Dendritic cell treated with granulocyte-macrophage colony-stimulating factor and Interleukin-4, amounts not matched to agents 40 ng/mL and 50 ng/mL, for 4 days (primary cell): ENCODE results near the gene RGS7BP.

Source experiments
- H3K27ac Mint-ChIP-seq: one replicate; pipeline ENCODE4 v1.8.0; 2022; ENCODE audit warnings: mild to moderate bottlenecking, mixed read lengths
- H3K27me3 Mint-ChIP-seq: one replicate; pipeline ENCODE4 v1.8.0; 2022; ENCODE audit warnings: mild to moderate bottlenecking, mixed read lengths
- H3K36me3 Mint-ChIP-seq: one replicate; pipeline ENCODE4 v1.8.0; 2022; ENCODE audit warnings: low read depth, mixed read lengths
- H3K4me1 Mint-ChIP-seq: one replicate; pipeline ENCODE4 v1.8.0; 2022; ENCODE audit warnings: low read depth, mixed read lengths
- H3K4me3 Mint-ChIP-seq: one replicate; pipeline ENCODE4 v1.8.0; 2022; ENCODE audit warnings: mild to moderate bottlenecking, moderate library complexity, mixed read lengths
- H3K9me3 Mint-ChIP-seq: one replicate; pipeline ENCODE4 v1.8.0; 2022; ENCODE audit warnings: mixed read lengths
- intact Hi-C: fragments of 100-400 bp; cut with micrococcal nuclease; formaldehyde crosslinking; loops from one replicate; pipeline ENCODE4 v1.15.0; 2022

The RGS7BP gene

DNA sequence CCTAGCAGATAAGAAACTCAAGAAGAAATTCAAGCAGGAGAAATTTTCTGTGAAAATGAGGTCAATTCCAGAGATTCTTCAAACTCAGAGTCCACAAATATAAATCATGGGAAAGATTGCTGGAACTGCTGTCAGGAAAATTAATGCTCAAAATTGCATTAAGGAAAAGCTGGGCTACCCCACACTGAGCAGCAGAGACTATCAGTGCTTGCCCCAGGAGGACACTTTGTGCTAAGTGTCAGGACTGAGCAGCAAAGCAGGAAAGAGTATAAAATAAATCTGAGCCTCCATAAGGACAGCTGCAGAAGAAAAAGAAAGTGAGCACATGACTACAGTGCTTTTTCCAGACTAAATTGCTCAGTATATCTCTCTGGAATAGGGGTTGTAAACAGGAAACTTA, 81.6 kb downstream of the RGS7BP start:
- no peaks in the 10 kb centered on the region for H3K27me3 Mint-ChIP-seq
- no peaks in the 10 kb centered on the region for H3K36me3 Mint-ChIP-seq
- H3K4me3 Mint-ChIP-seq = no peak overlapping the region
- H3K4me1 Mint-ChIP-seq = no peaks in the 10 kb centered on the region
- no peaks in the 10 kb centered on the region for H3K9me3 Mint-ChIP-seq
- H3K27ac Mint-ChIP-seq = no peak overlapping the region
- intact Hi-C loops = no loop called here

DNA sequence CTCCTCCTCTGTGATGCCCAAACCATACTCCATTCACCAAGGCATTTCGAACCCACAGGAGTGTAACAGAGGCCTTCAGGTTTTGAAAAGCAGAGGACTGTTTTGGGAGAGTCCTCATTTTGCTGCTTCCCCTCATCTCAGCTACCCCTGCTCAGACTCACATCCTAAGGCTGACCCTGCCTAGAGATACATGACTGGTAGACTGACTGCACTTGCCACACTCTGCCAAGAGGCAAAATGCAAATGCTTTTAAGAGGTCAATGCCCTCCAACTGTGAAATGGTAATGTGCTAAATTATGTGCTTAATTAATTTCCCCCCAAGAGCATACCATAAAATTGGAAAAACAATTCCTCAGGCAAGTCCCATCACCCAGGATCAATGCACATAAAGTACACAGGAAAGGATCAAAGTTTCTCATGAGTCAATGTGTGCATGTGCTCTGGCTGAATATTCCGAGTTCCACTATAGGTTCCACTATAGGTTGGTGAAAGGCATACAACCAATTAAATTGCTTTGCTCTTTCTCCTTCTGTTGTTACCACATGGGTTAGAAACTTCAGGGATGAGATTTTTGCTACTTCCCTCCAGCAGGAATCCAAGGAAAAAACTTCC, 87.0 kb downstream of the RGS7BP start:
- Mint-ChIP-seq H3K4me1 (no peaks in the 10 kb centered on the region), H3K4me3 (no peak overlapping the region), H3K36me3 (no peaks in the 10 kb centered on the region), H3K27me3 (peaks cover 1% of the 10 kb centered on the region), H3K9me3 (no peaks in the 10 kb centered on the region), H3K27ac (no peak overlapping the region)
- intact Hi-C loops = no loop called here

DNA sequence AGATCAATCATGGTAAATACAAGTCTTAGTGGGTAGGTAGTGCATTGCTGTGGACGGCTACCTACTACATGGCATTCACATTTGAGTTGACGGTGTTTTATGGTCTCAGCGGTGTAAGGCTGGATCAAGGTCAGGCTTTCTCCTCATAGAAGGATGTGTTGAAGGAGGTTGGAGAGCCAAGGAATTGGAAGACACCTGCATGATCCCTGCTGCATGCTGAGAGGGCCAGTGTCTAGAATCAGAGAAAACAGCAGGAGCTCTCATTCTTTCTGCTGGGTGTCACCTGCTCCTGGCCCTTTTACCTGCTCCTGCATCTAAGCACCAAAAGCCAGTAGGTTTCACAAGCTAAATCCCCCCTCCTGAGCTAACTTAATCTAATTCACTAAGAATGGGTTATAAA, 88.2 kb downstream of the RGS7BP start:
- H3K36me3 Mint-ChIP-seq = no peaks in the 10 kb centered on the region
- no peak overlapping the region for H3K27ac Mint-ChIP-seq
- H3K9me3 Mint-ChIP-seq = no peaks in the 10 kb centered on the region
- H3K27me3 Mint-ChIP-seq = peaks cover 1% of the 10 kb centered on the region
- intact Hi-C loops = no loop called here
- no peaks in the 10 kb centered on the region for H3K4me1 Mint-ChIP-seq
- H3K4me3 Mint-ChIP-seq = no peak overlapping the region

DNA sequence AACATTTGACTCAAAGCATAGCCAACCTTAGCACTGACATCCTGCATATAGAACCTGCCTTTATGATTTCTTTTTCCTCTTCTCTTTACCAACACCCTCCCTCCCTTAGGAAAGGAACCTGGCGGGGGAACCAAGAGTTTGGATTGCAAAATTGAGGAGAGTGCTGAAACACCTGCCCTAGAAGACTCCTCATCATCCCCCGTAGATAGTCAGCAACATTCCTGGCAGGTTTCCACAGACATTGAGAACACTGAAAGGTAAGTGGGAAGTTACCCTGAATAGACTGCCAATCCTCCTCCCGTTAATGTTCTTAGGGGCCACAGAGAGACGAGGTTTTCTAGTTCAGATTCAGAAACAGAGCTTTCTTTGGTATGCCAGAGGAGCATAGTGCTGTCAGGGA, 88.8 kb downstream of the RGS7BP start:
- intact Hi-C loops = no loop called here
- Mint-ChIP-seq H3K27me3 (peaks cover 1% of the 10 kb centered on the region), H3K9me3 (no peaks in the 10 kb centered on the region), H3K36me3 (no peaks in the 10 kb centered on the region), H3K4me3 (no peak overlapping the region), H3K27ac (no peak overlapping the region), H3K4me1 (no peaks in the 10 kb centered on the region)

DNA sequence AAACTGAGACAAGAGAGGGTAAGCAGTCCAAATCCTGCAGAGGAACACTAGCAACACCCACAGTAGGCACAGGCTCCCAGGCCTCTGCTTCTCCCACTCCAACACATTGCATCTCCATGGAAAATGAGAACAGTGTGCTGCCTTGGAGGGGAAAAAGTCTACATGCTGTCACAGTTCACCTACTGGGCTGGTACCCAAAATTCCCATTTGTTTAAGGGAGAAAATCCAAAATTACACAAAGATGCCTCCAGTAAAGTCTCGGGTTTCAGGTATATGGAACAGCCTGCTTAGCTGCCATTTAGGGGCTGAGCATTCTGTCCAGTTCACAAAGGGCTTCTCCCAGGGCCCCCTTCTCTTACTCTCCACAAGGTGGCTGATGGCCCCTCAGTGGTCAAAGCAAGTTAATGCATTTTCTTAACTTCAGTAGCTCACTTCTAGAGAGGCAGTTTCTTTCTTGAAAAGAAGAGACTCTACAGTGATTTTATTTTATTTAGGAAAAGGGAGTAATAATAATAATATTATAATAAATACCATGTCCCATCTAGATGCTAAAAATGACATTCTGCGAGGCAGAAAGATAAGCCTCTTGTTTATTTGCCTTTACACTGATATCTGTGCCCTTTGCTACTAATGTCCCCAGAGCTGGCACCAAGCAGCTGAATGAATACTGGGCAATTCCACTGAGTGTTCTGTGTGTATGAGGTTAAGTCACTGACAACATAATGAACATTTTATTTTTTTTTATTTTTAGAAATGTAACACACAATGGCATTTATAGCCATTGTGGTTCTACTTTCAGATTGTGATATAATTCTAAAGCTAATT, 89.4 kb downstream of the RGS7BP start:
- H3K27ac Mint-ChIP-seq = no peak overlapping the region
- intact Hi-C loops = no loop called here
- H3K4me1 Mint-ChIP-seq = no peaks in the 10 kb centered on the region

DNA sequence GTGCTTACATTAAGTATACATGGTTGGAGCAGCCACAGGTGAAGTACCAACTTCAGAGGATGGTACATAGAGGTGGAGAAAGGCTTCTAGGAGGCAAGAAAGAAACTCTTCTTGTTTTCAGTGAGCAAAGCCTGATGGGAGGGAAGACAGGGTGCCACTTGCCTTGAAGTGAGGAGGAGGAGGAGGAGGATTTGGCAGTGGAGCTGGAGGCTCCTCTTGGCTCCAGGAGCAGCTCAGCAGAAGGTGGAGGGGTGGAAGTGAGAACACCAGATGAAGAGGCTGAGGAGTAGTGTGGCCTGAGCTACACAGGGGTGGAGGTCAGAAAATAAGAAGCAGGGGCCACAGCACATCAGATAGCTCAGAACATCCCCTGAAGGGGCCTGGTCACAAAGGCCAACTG, 93.4 kb downstream of the RGS7BP start:
- no peak overlapping the region for H3K4me3 Mint-ChIP-seq
- intact Hi-C loops = no loop called here

More for the DNA sequence above, 89.4 kb downstream of the RGS7BP start:
- peaks cover 1% of the 10 kb centered on the region for H3K27me3 Mint-ChIP-seq
- H3K9me3 Mint-ChIP-seq = no peaks in the 10 kb centered on the region
- H3K4me3 Mint-ChIP-seq = no peak overlapping the region
- H3K36me3 Mint-ChIP-seq = no peaks in the 10 kb centered on the region

DNA sequence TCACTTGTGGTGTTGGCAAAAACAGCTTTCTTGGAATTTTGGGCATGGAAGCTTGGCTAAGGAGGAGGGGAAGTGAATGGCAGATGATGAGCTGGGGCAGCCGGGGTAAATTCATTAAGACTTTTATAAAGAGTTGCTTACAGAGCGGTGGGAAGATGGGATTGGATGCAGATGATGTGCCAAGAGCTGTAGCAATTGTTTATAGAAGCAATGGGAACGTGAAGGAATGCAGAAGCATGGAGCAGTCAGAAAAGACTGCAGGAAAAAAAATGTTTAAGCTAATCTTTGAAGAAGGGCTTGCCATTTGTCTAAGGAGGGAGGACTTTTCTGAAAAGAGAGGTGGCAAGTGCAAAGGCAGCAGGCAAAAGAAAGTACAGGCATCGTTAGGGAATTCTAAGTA, 97.9 kb downstream of the RGS7BP start:
- no peaks in the 10 kb centered on the region for H3K9me3 Mint-ChIP-seq
- intact Hi-C loops = no loop called here
- H3K27me3 Mint-ChIP-seq = no peaks in the 10 kb centered on the region
- no peak overlapping the region for H3K4me3 Mint-ChIP-seq
- H3K4me1 Mint-ChIP-seq = no peaks in the 10 kb centered on the region
- no peak overlapping the region for H3K27ac Mint-ChIP-seq
- no peaks in the 10 kb centered on the region for H3K36me3 Mint-ChIP-seq

More for the DNA sequence above, 93.4 kb downstream of the RGS7BP start:
- Mint-ChIP-seq H3K9me3 (no peaks in the 10 kb centered on the region), H3K27me3 (no peaks in the 10 kb centered on the region), H3K36me3 (no peaks in the 10 kb centered on the region), H3K4me1 (no peaks in the 10 kb centered on the region), H3K27ac (no peak overlapping the region)

DNA sequence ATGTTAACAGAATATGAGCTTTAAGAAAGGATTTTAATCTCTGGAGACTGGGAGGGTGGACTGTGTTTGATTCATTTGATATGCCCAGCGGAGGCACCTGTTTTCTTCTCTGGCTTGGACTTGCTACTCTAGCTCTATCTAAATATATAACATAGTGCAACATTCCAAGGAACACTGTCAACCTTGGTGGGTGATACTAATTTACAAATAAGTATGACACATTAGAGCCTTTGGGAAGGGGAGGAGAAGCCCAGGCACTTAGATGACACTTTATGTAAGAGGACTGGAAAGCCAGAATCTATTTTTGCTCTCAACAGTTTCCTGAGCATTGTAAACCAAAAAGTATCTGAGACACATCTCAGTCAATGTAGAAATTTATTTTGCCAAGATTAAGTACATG, 101.1 kb downstream of the RGS7BP start:
- Mint-ChIP-seq H3K9me3 (no peaks in the 10 kb centered on the region), H3K36me3 (no peaks in the 10 kb centered on the region), H3K4me1 (no peaks in the 10 kb centered on the region), H3K27ac (no peak overlapping the region), H3K27me3 (no peaks in the 10 kb centered on the region), H3K4me3 (no peak overlapping the region)
- intact Hi-C loops = no loop called here

DNA sequence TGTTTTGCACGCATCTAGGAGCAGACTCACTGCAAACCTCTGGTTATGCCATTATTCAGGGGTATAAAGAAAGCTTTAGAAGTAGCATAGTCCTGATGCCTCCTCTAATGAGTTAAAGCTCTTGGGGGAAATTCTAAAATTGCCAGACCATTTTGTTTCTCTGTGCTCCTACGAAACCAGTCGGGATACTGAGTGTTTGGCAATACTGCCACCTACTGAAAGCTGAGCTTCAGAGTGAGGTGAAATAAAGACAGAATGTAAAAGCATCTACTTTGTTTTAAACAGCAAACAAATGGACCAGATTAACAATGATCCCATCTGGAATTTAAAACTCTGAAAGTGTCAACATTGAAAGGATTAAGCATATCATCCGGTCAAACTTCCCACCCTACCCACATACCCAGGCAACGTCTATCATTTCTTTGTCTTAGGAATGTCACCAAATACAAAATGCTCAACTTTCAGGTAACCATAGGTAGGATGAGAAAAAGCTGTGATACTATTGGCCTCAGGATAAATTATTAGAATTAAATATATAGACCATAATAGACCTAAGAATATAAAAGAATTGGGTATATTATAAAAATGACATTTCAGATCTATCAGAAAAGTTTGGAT, 106.6 kb downstream of the RGS7BP start:
- no peaks in the 10 kb centered on the region for H3K36me3 Mint-ChIP-seq
- peaks cover 5% of the 10 kb centered on the region for H3K27me3 Mint-ChIP-seq
- no peak overlapping the region for H3K27ac Mint-ChIP-seq
- intact Hi-C loops = no loop called here
- no peak overlapping the region for H3K4me3 Mint-ChIP-seq
- no peaks in the 10 kb centered on the region for H3K9me3 Mint-ChIP-seq
- H3K4me1 Mint-ChIP-seq = no peaks in the 10 kb centered on the region

DNA sequence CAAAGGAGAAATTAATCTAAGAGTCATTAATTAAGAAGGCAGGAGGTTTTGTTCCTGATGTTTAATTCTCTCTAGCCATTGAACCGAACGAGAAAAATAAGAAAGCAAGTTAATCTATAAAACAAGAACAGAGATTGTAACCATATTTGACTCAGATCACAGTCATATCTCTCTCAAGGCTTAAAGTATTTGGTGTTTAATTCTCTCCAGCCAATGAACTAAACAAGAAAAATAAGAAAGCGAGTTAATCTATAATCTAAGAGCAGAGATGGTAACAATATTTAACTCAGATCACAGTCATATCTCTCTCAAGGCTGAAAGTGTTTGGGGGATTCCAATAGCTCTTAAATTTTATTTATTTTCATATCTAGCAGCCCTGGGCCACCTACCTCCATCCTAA, 110.1 kb downstream of the RGS7BP start:
- H3K27me3 Mint-ChIP-seq = peaks cover 5% of the 10 kb centered on the region
- no peak overlapping the region for H3K27ac Mint-ChIP-seq
- intact Hi-C loops = no loop called here
- no peaks in the 10 kb centered on the region for H3K36me3 Mint-ChIP-seq
- no peaks in the 10 kb centered on the region for H3K4me1 Mint-ChIP-seq
- H3K9me3 Mint-ChIP-seq = no peaks in the 10 kb centered on the region
- H3K4me3 Mint-ChIP-seq = no peak overlapping the region

DNA sequence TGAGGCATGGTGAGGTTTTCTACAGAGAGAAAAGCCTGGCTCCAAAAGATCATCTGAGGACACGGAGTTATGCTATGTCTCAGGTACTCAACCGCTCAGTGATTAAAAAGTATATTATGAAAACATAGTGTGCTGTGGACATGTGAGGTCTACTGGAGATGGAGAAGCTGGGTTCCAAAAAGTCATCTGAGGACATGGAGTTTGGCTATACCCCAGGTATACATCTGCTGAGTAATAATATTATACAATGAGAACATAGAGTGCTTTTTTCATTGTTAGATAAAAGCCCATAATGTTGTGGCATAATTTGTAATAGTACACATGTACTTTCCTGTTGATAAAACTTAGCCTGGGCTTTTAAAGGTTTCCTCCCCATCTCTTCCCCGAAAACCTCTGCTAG, 113.8 kb downstream of the RGS7BP start:
- Mint-ChIP-seq H3K4me3 (no peak overlapping the region), H3K27ac (no peak overlapping the region), H3K36me3 (no peaks in the 10 kb centered on the region), H3K9me3 (no peaks in the 10 kb centered on the region), H3K27me3 (peaks cover 7% of the 10 kb centered on the region), H3K4me1 (no peaks in the 10 kb centered on the region)
- intact Hi-C loops = no loop called here

DNA sequence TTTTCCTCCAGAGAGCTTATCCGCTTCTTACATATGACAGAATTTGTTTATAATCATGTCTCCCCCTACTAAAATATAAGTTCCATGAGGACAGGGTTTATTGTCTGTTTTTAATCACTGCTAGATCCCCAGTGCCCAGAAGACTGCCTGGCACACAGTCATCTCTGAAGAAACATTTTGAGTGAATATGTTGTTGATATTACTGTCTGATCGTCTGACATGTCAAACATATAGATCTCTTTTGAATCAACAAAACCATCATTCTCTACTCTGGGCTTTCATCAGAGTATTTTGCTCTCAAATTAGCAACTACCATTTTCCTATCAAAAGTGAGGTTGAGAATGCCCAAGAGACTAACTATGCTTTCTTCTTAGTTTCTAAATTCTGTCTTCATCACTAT, 117.2 kb downstream of the RGS7BP start:
- H3K4me1 Mint-ChIP-seq = no peaks in the 10 kb centered on the region
- H3K4me3 Mint-ChIP-seq = no peak overlapping the region
- intact Hi-C loops = no loop called here
- no peaks in the 10 kb centered on the region for H3K36me3 Mint-ChIP-seq
- H3K9me3 Mint-ChIP-seq = no peaks in the 10 kb centered on the region
- peaks cover 3% of the 10 kb centered on the region for H3K27me3 Mint-ChIP-seq
- H3K27ac Mint-ChIP-seq = no peak overlapping the region

DNA sequence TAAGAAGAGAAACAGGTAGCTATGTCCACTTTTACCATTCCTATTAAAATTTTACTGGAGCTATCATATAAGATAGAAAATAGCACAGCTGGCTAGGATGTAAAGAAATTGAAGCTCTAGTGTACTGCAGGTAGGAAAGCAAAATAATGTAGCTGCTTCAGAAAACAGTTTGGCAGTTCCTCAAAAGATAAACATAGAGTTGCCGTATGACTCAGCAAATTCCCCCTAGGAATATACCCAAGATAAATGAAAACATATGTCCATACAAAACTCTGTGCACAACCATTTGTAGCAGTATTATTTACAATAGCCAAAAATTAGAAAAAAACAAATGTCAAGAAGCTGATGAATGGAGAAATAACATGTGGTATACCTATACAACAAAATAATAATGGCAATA, 119.9 kb downstream of the RGS7BP start:
- no peaks in the 10 kb centered on the region for H3K4me1 Mint-ChIP-seq
- intact Hi-C loops = no loop called here
- H3K36me3 Mint-ChIP-seq = no peaks in the 10 kb centered on the region
- H3K4me3 Mint-ChIP-seq = no peak overlapping the region
- no peak overlapping the region for H3K27ac Mint-ChIP-seq
- peaks cover 3% of the 10 kb centered on the region for H3K27me3 Mint-ChIP-seq
- H3K9me3 Mint-ChIP-seq = no peaks in the 10 kb centered on the region

DNA sequence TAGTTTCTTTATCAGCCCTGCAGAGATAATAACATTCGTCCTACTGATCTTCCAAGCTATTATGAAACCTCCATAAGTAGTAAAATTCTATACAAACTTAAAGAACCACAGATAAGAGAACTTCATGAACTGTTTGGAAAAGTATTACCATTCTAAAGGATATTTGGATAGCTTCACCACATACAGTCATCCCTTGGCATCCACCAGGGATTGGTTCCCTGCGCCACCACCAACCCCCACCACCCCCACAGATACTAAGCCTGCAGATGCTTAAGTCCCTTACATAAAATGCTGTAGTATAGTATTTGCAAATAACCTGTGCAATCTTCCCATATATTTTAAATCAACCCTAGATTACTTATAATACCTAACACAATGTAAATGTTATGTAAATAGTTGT, 123.1 kb downstream of the RGS7BP start:
- Mint-ChIP-seq H3K4me3 (no peak overlapping the region), H3K27me3 (peaks cover 3% of the 10 kb centered on the region), H3K36me3 (no peaks in the 10 kb centered on the region), H3K27ac (no peak overlapping the region), H3K4me1 (no peaks in the 10 kb centered on the region), H3K9me3 (no peaks in the 10 kb centered on the region)
- intact Hi-C loops = no loop called here
